ENCODE data around the gene PEAK1.

DNA sequence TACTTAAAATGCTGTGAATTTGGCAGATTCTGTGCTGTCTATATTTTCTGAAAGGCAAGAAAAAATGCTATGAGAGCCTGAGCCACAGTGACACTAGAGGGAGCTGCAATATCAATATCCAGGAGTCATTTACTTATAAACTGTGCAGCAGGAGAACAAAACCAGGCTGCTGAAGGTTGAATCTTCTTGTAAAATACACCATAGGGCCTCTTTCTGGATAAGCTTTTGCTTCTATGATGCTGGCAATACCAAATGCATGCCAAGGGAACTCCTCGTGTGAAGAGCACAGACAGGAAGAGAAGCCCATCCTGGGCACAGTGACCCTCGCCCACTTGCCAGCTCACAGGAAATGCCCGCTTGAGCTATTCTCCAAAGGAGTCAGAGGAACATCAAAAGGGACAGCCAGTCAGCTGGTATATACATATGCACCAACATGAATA is 301.0 kb downstream of the PEAK1 start:
- TF ChIP-seq POLR2A (IDR thresholded peaks at IDR 0.05) = no peak
- peak; percentile 61 to 75 (median 68) for TF ChIP-seq CTCF (IDR thresholded peaks at IDR 0.05)
- no peak for TF ChIP-seq EP300 (IDR thresholded peaks at IDR 0.05; ENCODE audit: low read depth)
- no peak for TF ChIP-seq POLR2AphosphoS5 (IDR thresholded peaks at IDR 0.05)
